22Rv1 (cell line): ENCODE measurements around the gene ASTN2.

Experiments
- CTCF ChIP-seq: fragments of 450-650 bp; IDR thresholded peaks from 2 replicates; pipeline ENCODE4 v1.5.1; 2017; ENCODE audit warnings: mild to moderate bottlenecking
- ZFX ChIP-seq: fragments of 450-650 bp; IDR thresholded peaks from 2 replicates; pipeline ENCODE4 v1.6.1; 2017; ENCODE audit warnings: antibody characterized with exemption, borderline replicate concordance

- no peak for TF ChIP-seq CTCF
- TF ChIP-seq ZFX: no peak
Measured at GRCh38 chr9:117013440-117013995, 401.3 kb downstream of the ASTN2 start.
